ENCODE measurements around the gene SLC22A31. TPM values are rescaled to one million over a fixed set of nuclear protein-coding genes. Genes with fewer than 3 reads are reported as not detected.

SLC22A31 gene
- total and polyA plus RNA-seq, 12 donors, result 0.20 to 0.36 TPM; not detected in 10

DNA sequence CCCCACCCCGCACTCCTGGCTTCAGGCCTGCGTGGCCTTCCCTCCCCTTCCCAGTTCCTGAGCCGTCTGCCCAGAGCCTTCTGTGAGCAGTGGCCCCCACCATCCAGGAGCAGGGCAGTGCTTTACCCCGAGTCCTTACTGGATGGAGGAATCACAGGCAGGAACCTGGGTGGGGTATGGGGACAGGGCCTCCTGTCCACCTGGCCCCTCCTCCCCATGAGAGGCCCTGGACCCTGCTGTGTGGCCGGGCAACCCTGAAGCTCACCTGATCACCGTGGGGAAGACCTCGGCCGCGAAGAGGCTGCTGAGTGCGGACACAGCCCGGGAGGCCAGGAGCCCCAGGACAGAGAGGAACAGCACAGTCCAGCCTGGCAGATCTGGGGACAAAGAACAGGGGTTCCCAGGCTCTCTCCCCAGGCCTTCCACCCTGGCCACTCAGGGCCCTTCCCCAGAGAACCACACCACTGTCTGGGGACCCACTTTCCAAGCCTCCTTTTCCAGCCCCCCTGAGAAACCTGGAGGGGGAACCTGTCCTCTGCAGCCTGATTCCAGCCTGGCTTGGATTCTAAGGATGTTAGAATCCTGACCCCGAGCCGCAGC lies 3.2 kb downstream of the SLC22A31 start:
- no peak for DNase-seq
- ATAC-seq, result no peak
- intact Hi-C loops (cut with DNase I), result no loop called here
- peaks cover 35 to 56% (median 44%) of the 10 kb centered on the region in 7 donors for H3K27me3 ChIP-seq
- peaks cover 0 to 16% (median 7%) of the 10 kb centered on the region in 9 donors for H3K4me1 ChIP-seq
- H3K9me3 ChIP-seq, result no peaks in the 10 kb centered on the region
- TF ChIP-seq, protein P1, sequence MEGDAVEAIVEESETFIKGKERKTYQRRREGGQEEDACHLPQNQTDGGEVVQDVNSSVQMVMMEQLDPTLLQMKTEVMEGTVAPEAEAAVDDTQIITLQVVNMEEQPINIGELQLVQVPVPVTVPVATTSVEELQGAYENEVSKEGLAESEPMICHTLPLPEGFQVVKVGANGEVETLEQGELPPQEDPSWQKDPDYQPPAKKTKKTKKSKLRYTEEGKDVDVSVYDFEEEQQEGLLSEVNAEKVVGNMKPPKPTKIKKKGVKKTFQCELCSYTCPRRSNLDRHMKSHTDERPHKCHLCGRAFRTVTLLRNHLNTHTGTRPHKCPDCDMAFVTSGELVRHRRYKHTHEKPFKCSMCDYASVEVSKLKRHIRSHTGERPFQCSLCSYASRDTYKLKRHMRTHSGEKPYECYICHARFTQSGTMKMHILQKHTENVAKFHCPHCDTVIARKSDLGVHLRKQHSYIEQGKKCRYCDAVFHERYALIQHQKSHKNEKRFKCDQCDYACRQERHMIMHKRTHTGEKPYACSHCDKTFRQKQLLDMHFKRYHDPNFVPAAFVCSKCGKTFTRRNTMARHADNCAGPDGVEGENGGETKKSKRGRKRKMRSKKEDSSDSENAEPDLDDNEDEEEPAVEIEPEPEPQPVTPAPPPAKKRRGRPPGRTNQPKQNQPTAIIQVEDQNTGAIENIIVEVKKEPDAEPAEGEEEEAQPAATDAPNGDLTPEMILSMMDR (IDR thresholded peaks at IDR 0.05), result no peak
- no peak overlapping the region for H3K4me3 ChIP-seq
- no peaks in the 10 kb centered on the region for H3K36me3 ChIP-seq
- no peak overlapping the region for H3K27ac ChIP-seq
- 87 to 90% methylated on average over 10 to 13 of the region's 13 CpGs for WGBS, 2 donors

DNA sequence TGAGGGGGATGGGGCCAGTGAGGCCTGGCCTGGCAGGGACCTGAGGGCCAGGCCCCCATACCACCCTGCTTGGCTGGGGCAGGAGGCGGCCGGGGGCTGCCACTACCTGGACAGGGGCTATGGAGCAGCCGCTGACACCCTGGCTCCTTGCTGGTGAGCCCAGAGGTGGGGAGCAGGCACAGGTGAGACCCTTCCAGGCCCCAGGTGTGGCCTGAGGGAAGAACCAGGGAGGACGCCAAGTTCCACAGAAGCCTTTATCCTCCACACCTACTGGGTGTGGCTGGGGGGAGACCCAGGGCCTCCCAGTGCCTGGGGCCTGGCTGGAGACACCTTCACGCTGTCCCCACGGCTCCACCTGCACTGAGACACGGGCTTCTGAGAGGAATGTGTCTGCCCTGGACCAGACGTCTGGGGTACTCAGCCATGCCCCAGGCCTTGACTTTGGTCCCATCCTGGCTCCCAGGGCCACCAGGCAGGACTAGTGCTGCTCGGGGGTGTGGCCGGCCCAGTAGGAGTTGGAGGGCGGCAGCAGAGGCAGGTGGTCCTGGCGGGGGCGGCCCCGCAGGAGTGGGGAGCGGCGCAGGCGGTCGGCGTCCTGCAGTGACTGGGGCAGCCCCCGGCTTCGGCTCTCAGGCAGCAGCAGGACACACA lies 4.7 kb downstream of the SLC22A31 start:
- H3K27me3 ChIP-seq, result peaks cover 27 to 55% (median 31%) of the 10 kb centered on the region in 7 donors

DNA sequence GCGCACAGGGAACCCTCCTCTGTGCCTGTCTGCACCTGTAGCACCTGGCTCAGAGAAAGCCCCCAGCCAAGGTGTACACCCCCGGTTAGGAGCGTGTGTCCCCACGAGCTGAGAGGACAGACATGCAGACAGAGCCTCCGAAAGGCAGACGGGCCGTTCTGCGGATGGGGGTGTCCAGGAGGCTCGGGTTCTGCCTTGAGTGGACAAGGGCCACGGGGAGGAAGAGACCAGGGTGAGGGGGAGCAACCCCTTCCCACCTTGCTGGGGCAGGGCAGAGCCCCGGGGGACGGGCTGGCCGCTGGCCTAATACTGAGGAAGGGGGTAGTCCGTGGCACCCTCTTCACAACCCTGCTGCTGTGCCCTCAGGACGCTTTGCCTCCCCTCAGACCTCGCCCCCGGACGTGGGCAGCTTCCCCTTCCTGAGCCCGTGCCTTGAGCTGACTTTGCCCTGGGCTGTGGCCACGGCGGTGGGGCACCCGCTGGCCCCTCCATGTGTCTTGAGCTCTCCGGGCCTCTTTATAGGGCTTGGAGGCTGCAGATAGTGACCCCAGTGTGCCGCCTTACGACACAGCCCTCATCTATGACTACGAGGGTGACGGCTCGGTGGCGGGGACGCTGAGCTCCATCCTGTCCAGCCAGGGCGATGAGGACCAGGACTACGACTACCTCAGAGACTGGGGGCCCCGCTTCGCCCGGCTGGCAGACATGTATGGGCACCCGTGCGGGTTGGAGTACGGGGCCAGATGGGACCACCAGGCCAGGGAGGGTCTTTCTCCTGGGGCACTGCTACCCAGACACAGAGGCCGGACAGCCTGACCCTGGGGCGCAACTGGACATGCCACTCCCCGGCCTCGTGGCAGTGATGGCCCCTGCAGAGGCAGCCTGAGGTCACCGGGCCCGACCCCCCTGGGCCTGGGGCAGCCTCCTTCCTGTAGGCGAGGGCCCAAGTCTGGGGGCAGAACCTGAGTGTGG lies 5.7 kb downstream of the SLC22A31 start:
- no peak for DNase-seq
- 81 to 88% methylated on average over 43 to 45 of the region's 45 CpGs for WGBS, 2 donors
- no peak for ATAC-seq

More for the DNA sequence above, 4.7 kb downstream of the SLC22A31 start:
- Histone ChIP-seq H3K9me3 (no peaks in the 10 kb centered on the region), H3K27ac (no peak overlapping the region), H3K4me1 (peaks cover 0 to 20% (median 9%) of the 10 kb centered on the region in 9 donors), H3K4me3 (no peak overlapping the region), H3K36me3 (no peaks in the 10 kb centered on the region)
- intact Hi-C loops (cut with DNase I), result no loop called here
- WGBS, 2 donors, result 81 to 82% methylated on average over 21 of the region's 21 CpGs
- no peak for ATAC-seq
- TF ChIP-seq, protein P1 (IDR thresholded peaks at IDR 0.05), result no peak
- no peak for DNase-seq

More for the DNA sequence above, 5.7 kb downstream of the SLC22A31 start:
- Histone ChIP-seq H3K9me3 (no peaks in the 10 kb centered on the region), H3K4me3 (no peak overlapping the region), H3K4me1 (peaks cover 0 to 12% (median 8%) of the 10 kb centered on the region in 9 donors), H3K27me3 (peaks cover 17 to 45% (median 21%) of the 10 kb centered on the region in 7 donors), H3K27ac (no peak overlapping the region), H3K36me3 (no peaks in the 10 kb centered on the region)
- TF ChIP-seq, protein P1 (IDR thresholded peaks at IDR 0.05), result no peak
- intact Hi-C loops (cut with DNase I), result no loop called here
